GM21526 (cell line): ENCODE results near the gene TAOK2.

Experiments
- ATAC-seq: cut with Tn5 transposase; IDR thresholded peaks from one replicate; pipeline ENCODE4 v1.9.1; 2021; ENCODE audit warnings: moderate library complexity; ENCODE audit not compliant: unreplicated experiment, low FRiP score

Gene TAOK2

GRCh38 chr16:29986231-29986630 is 12.6 kb downstream of the TAOK2 start:
- ATAC-seq: no peak

- no peak for ATAC-seq
These were observed 13.3 kb downstream of the TAOK2 start for GRCh38 chr16:29986931-29987330.

GRCh38 chr16:29987371-29988085 is 13.9 kb downstream of the TAOK2 start:
- no peak for ATAC-seq

GRCh38 chr16:29988346-29989075 is 14.8 kb downstream of the TAOK2 start:
- ATAC-seq: no peak

- no peak for ATAC-seq
These were observed 15.6 kb downstream of the TAOK2 start for GRCh38 chr16:29989111-29989858.

- ATAC-seq: no peak
These were observed 16.4 kb downstream of the TAOK2 start for GRCh38 chr16:29990034-29990433.

- ATAC-seq: no peak
These were observed 17.4 kb downstream of the TAOK2 start for GRCh38 chr16:29990883-29991570.

- no peak for ATAC-seq
These were observed 17.9 kb downstream of the TAOK2 start for GRCh38 chr16:29991571-29991904.

GRCh38 chr16:29992344-29992967 is 18.8 kb downstream of the TAOK2 start:
- no peak for ATAC-seq

- ATAC-seq: no peak
These were observed 19.7 kb downstream of the TAOK2 start for GRCh38 chr16:29993191-29993902.

GRCh38 chr16:29993903-29994599 is 20.4 kb downstream of the TAOK2 start:
- no peak for ATAC-seq

- ATAC-seq: no peak
These were observed 21.1 kb downstream of the TAOK2 start for GRCh38 chr16:29994600-29995323.

GRCh38 chr16:29995324-29995910 is 21.7 kb downstream of the TAOK2 start, which contains the start of gene HIRIP3:
Gene HIRIP3 (minus strand): TSS chr16:29995617. CDS start chr16:29995605, 12 bp downstream.
- ATAC-seq: peak; percentile 36

GRCh38 chr16:29995911-29996765 is 22.5 kb downstream of the TAOK2 start, which contains the start of gene INO80E:
Gene INO80E (plus strand): TSS chr16:29996241. CDS start chr16:29996311, 70 bp downstream.
- peak; percentile 83 for ATAC-seq

GRCh38 chr16:29996766-29997250 is 23.1 kb downstream of the TAOK2 start:
- ATAC-seq: no peak

- no peak for ATAC-seq
These were observed 25.9 kb downstream of the TAOK2 start for GRCh38 chr16:29999605-30000004.
